Upper lobe of left lung (tissue), 6 donors: ENCODE measurements around the gene NPHP4. TPM values are rescaled to one million over a fixed set of nuclear protein-coding genes. Genes with fewer than 3 reads are reported as not detected.

Experiments
- ATAC-seq, 2 donors: fragments of 200-7000 bp; cut with Tn5 transposase; one replicate each; pipeline ENCODE4 v1.9.1; 2022; ENCODE audit warnings: mild to moderate bottlenecking in 2 of 2, moderate library complexity in 2 of 2; ENCODE audit not compliant: low FRiP score in 2 of 2
- DNase-seq, 2 donors: peaks; one replicate each; pipeline ENCODE4 v3.0.0-alpha.2; 2019 to 2020
- H3K27ac ChIP-seq, 4 donors: fragments of 200-600 bp; sonication (generic); one replicate each; pipeline ENCODE4 v1.5.1; 2016 to 2019
- H3K27me3 ChIP-seq, 4 donors: fragments of 200-600 bp; sonication (generic); one replicate each; pipeline ENCODE4 v1.5.1; 2017 to 2019
- H3K36me3 ChIP-seq, 4 donors: fragments of 200-600 bp; sonication (generic); one replicate each; pipeline ENCODE4 v1.5.1; 2016 to 2019
- H3K4me1 ChIP-seq, 4 donors: fragments of 200-600 bp; sonication (generic); one replicate each; pipeline ENCODE4 v1.5.1; 2018 to 2019
- H3K4me3 ChIP-seq, 4 donors: fragments of 200-600 bp; sonication (generic); one replicate each; pipeline ENCODE4 v1.5.1; 2017 to 2019; ENCODE audit warnings: mild to moderate bottlenecking in 2 of 4, moderate library complexity in 1 of 4
- H3K9me3 ChIP-seq, 4 donors: fragments of 200-600 bp; sonication (generic); one replicate each; pipeline ENCODE4 v1.5.1; 2018 to 2019
- CTCF ChIP-seq, 6 experiments: fragments of 450-650 bp in 4 of 6; fragments of 200-600 bp in 2 of 6; sonication (generic) in 2 of 6; IDR thresholded peaks; one replicate each; pipeline ENCODE4 v1.5.1; 2016 to 2019; ENCODE audit warnings: antibody characterized with exemption in 6 of 6
- EP300 ChIP-seq, 4 donors: sonication (generic); formaldehyde crosslinking; IDR thresholded peaks; one replicate each; pipeline ENCODE4 v1.5.1; 2017; ENCODE audit warnings: antibody characterized with exemption in 4 of 4, control low read depth in 2 of 4
- POLR2A ChIP-seq, 4 donors: fragments of 450-650 bp; IDR thresholded peaks; one replicate each; pipeline ENCODE4 v1.5.1; 2016 to 2017; ENCODE audit warnings: antibody characterized with exemption in 4 of 4, mild to moderate bottlenecking in 2 of 4
- POLR2AphosphoS5 ChIP-seq, 2 donors: sonication (generic); formaldehyde crosslinking; IDR thresholded peaks; one replicate each; pipeline ENCODE4 v1.5.1; 2017; ENCODE audit warnings: antibody characterized with exemption in 2 of 2
- WGBS, 2 donors: methylation state at CpG; one replicate each; pipeline ENCODE4 v1.1.5; 2017 to 2018; 5-methylcytosine and 5-hydroxymethylcytosine counted together
- total RNA-seq, 6 donors: library from RNA; depleted of rRNA in 4 of 6; stranded (reverse); fragments of >200 nt in 4 of 6; gene quantifications; one replicate each; pipeline versions ENCODE4 v1.1.0 to v1.2.1, GENCODE V29; 2016 to 2021
- donor health status: DM: no; HTN: no; CAD: no; lungs with moderate emphysema.
- donor health status: DM: no; HTN: yes; CAD: no; lungs with severe emphysema.

NPHP4 gene
- total RNA-seq, 6 donors from 2014 or later, result 13.5 to 45.1 (median 19.9) TPM

- no peak for TF ChIP-seq POLR2A (IDR thresholded peaks at IDR 0.05)
- no peak for TF ChIP-seq EP300 (IDR thresholded peaks at IDR 0.05)
- no peak for TF ChIP-seq POLR2AphosphoS5 (IDR thresholded peaks at IDR 0.05)
- no peak overlapping the region for H3K27ac ChIP-seq
- DNase-seq, result no peak
- no peak for ATAC-seq
- no peaks in the 10 kb centered on the region for H3K4me1 ChIP-seq
- no peaks in the 10 kb centered on the region for H3K9me3 ChIP-seq
- peaks cover 5 to 65% (median 35%) of the 10 kb centered on the region in 4 donors for H3K36me3 ChIP-seq
- 55 to 73% methylated on average over 13 of the region's 13 CpGs for WGBS, 2 donors
- H3K4me3 ChIP-seq, result no peak overlapping the region
- H3K27me3 ChIP-seq, result no peaks in the 10 kb centered on the region
These were observed 43.0 kb downstream of the NPHP4 start for GRCh38 chr1:5949085-5949760.

GRCh38 chr1:5948681-5949005, 43.6 kb downstream of the NPHP4 start:
- no peak overlapping the region for H3K27ac ChIP-seq
- peaks cover 5 to 65% (median 37%) of the 10 kb centered on the region in 4 donors for H3K36me3 ChIP-seq
- WGBS, 2 donors, result 94 to 96% methylated on average over 4 of the region's 4 CpGs

GRCh38 chr1:5947978-5948680, 44.1 kb downstream of the NPHP4 start:
- WGBS, 2 donors, result 91% methylated on average over 18 to 20 of the region's 20 CpGs
- Histone ChIP-seq H3K4me3 (no peak overlapping the region), H3K27me3 (no peaks in the 10 kb centered on the region), H3K27ac (no peak overlapping the region), H3K9me3 (no peaks in the 10 kb centered on the region), H3K4me1 (no peaks in the 10 kb centered on the region), H3K36me3 (peaks cover 5 to 60% (median 33%) of the 10 kb centered on the region in 4 donors)
- no peak for TF ChIP-seq POLR2AphosphoS5 (IDR thresholded peaks at IDR 0.05)
- DNase-seq (no peak), ATAC-seq (no peak)

More at GRCh38 chr1:5948681-5949005, 43.6 kb downstream of the NPHP4 start:
- H3K4me1 ChIP-seq, result no peaks in the 10 kb centered on the region
- no peak overlapping the region for H3K4me3 ChIP-seq
- ATAC-seq (no peak), DNase-seq (no peak)
- no peaks in the 10 kb centered on the region for H3K9me3 ChIP-seq
- no peak for TF ChIP-seq EP300 (IDR thresholded peaks at IDR 0.05)
- no peak for TF ChIP-seq POLR2A (IDR thresholded peaks at IDR 0.05)
- no peak for TF ChIP-seq CTCF (IDR thresholded peaks at IDR 0.05)
- no peak for TF ChIP-seq POLR2AphosphoS5 (IDR thresholded peaks at IDR 0.05)
- no peaks in the 10 kb centered on the region for H3K27me3 ChIP-seq

- TF ChIP-seq POLR2AphosphoS5 (IDR thresholded peaks at IDR 0.05) (no peak), EP300 (IDR thresholded peaks at IDR 0.05) (no peak), POLR2A (IDR thresholded peaks at IDR 0.05) (no peak), CTCF (IDR thresholded peaks at IDR 0.05) (no peak)
- WGBS, 2 donors, result 92 to 95% methylated on average over 21 to 22 of the region's 22 CpGs
- H3K9me3 ChIP-seq, result no peaks in the 10 kb centered on the region
- no peaks in the 10 kb centered on the region for H3K4me1 ChIP-seq
- H3K36me3 ChIP-seq, result peaks cover 5 to 59% (median 31%) of the 10 kb centered on the region in 4 donors
- H3K27me3 ChIP-seq, result no peaks in the 10 kb centered on the region
- H3K27ac ChIP-seq, result no peak overlapping the region
- no peak for DNase-seq
- H3K4me3 ChIP-seq, result no peak overlapping the region
- ATAC-seq, result no peak
These were observed 45.0 kb downstream of the NPHP4 start for GRCh38 chr1:5947071-5947821.

GRCh38 chr1:5945445-5945844, 46.8 kb downstream of the NPHP4 start:
- peaks cover 5 to 41% (median 27%) of the 10 kb centered on the region in 4 donors for H3K36me3 ChIP-seq
- no peak for DNase-seq
- H3K4me3 ChIP-seq, result no peak overlapping the region
- 95 to 96% methylated on average over 14 of the region's 14 CpGs for WGBS, 2 donors
- no peaks in the 10 kb centered on the region for H3K4me1 ChIP-seq
- no peak for TF ChIP-seq POLR2A (IDR thresholded peaks at IDR 0.05)
- TF ChIP-seq CTCF (IDR thresholded peaks at IDR 0.05), result no peak
- TF ChIP-seq EP300 (IDR thresholded peaks at IDR 0.05), result no peak
- TF ChIP-seq POLR2AphosphoS5 (IDR thresholded peaks at IDR 0.05), result no peak
- H3K27me3 ChIP-seq, result no peaks in the 10 kb centered on the region
- H3K27ac ChIP-seq, result no peak overlapping the region
- ATAC-seq, result no peak
- H3K9me3 ChIP-seq, result no peaks in the 10 kb centered on the region
